SK-N-SH treated with all-trans-retinoic acid at 6 μM for 48 hours (cell line): ENCODE results near the gene XIRP2.

Experiments
- BACH2 ChIP-seq: fragments of 250-450 bp; sonication (Bioruptor Pico); IDR thresholded peaks from 2 replicates; pipeline ENCODE4 v1.9.0; 2021; ENCODE audit warnings: mild to moderate bottlenecking, borderline replicate concordance
- GLIS3 ChIP-seq: fragments of 250-450 bp; sonication (Bioruptor Pico); IDR thresholded peaks from 2 replicates; pipeline ENCODE4 v1.5.0; 2020; ENCODE audit warnings: mild to moderate bottlenecking, moderate library complexity
- ZFP3 ChIP-seq: fragments of 250-450 bp; sonication (Bioruptor Pico); IDR thresholded peaks from 2 replicates; pipeline ENCODE4 v1.5.0; 2020; ENCODE audit warnings: mild to moderate bottlenecking, moderate library complexity
- ZFP30 ChIP-seq: fragments of 450-650 bp; formaldehyde crosslinking; IDR thresholded peaks from 2 replicates; pipeline ENCODE4 v1.5.0; 2022; ENCODE audit warnings: mild to moderate bottlenecking, moderate library complexity
- TF ChIP-seq, protein P1 (sequence below): fragments of 250-450 bp; sonication (Bioruptor Pico); IDR thresholded peaks from 2 replicates; pipeline ENCODE4 v1.5.1; 2020; ENCODE audit warnings: low read depth, mild to moderate bottlenecking, moderate library complexity
- TF ChIP-seq, protein P2 (sequence below): fragments of 250-450 bp; sonication (Bioruptor Pico); IDR thresholded peaks from 2 replicates; pipeline ENCODE4 v1.8.0; 2021; ENCODE audit warnings: low read depth, mild to moderate bottlenecking, moderate library complexity, borderline replicate concordance

DNA sequence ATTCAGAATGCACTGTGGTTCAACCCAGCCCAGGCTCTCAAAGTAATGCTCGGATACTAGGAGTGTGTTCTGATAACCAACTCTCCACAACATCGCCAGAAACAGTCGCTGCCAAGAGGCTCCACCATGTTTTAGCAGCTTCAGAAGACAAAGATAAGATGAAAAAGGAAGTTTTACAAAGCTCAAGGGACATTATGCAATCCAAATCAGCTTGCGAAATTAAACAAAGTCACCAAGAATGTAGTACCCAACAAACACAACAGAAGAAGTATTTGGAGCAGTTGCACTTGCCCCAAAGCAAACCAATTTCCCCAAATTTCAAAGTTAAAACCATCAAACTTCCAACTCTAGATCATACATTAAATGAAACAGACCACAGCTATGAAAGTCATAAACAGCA lies 360.9 kb downstream of the XIRP2 start:
- TF ChIP-seq BACH2 (CRISPR knock-in tag) (no peak), GLIS3 (CRISPR knock-in tag) (no peak), ZFP3 (CRISPR knock-in tag) (no peak), ZFP30 (no peak)
- TF ChIP-seq, protein P1, sequence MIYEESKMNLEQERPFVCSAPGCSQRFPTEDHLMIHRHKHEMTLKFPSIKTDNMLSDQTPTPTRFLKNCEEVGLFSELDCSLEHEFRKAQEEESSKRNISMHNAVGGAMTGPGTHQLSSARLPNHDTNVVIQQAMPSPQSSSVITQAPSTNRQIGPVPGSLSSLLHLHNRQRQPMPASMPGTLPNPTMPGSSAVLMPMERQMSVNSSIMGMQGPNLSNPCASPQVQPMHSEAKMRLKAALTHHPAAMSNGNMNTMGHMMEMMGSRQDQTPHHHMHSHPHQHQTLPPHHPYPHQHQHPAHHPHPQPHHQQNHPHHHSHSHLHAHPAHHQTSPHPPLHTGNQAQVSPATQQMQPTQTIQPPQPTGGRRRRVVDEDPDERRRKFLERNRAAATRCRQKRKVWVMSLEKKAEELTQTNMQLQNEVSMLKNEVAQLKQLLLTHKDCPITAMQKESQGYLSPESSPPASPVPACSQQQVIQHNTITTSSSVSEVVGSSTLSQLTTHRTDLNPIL: no peak
- TF ChIP-seq, protein P2, sequence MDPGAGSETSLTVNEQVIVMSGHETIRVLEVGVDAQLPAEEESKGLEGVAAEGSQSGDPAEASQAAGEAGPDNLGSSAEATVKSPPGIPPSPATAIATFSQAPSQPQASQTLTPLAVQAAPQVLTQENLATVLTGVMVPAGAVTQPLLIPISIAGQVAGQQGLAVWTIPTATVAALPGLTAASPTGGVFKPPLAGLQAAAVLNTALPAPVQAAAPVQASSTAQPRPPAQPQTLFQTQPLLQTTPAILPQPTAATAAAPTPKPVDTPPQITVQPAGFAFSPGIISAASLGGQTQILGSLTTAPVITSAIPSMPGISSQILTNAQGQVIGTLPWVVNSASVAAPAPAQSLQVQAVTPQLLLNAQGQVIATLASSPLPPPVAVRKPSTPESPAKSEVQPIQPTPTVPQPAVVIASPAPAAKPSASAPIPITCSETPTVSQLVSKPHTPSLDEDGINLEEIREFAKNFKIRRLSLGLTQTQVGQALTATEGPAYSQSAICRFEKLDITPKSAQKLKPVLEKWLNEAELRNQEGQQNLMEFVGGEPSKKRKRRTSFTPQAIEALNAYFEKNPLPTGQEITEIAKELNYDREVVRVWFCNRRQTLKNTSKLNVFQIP (CRISPR knock-in tag): no peak
